ENCODE results near the gene TOX2.
A peak's percentile ranks its signal among the peaks of the same experiment; 100 is the strongest.

TOX2 gene

GRCh38 chr20:44065401-44066340 is 151.0 kb downstream of the TOX2 start:
- no peak for DNase-seq

GRCh38 chr20:44066645-44067606 is 152.3 kb downstream of the TOX2 start:
- DNase-seq = no peak

GRCh38 chr20:44067650-44068081 is 153.0 kb downstream of the TOX2 start:
- no peak for DNase-seq

- DNase-seq = no peak
Observed at GRCh38 chr20:44068316-44069201, 153.9 kb downstream of the TOX2 start.

- DNase-seq = peak; percentile 71
Observed at GRCh38 chr20:44069203-44070011, 154.8 kb downstream of the TOX2 start.

GRCh38 chr20:44070139-44070900 is 155.7 kb downstream of the TOX2 start:
- DNase-seq = peak; percentile 10

- DNase-seq = no peak
Observed at GRCh38 chr20:44071057-44071456, 156.4 kb downstream of the TOX2 start.

GRCh38 chr20:44071526-44072111 is 157.0 kb downstream of the TOX2 start:
- DNase-seq = no peak

- no peak for DNase-seq
Observed at GRCh38 chr20:44072384-44072783, 157.7 kb downstream of the TOX2 start.

- DNase-seq = no peak
Observed at GRCh38 chr20:44073011-44073674, 158.5 kb downstream of the TOX2 start.

GRCh38 chr20:44073675-44074071 is 159.0 kb downstream of the TOX2 start:
- no peak for DNase-seq

GRCh38 chr20:44074252-44075151 is 159.8 kb downstream of the TOX2 start:
- DNase-seq = no peak

- DNase-seq = no peak
Observed at GRCh38 chr20:44075191-44075949, 160.7 kb downstream of the TOX2 start.

GRCh38 chr20:44075950-44076232 is 161.2 kb downstream of the TOX2 start:
- DNase-seq = no peak

GRCh38 chr20:44079291-44079690 is 164.6 kb downstream of the TOX2 start:
- no peak for DNase-seq

- DNase-seq = no peak
Observed at GRCh38 chr20:44080064-44080463, 165.4 kb downstream of the TOX2 start.

- peak; percentile 81 for DNase-seq
Observed at GRCh38 chr20:44080646-44081267, 166.1 kb downstream of the TOX2 start.

- no peak for DNase-seq
Observed at GRCh38 chr20:44081476-44081875, 166.8 kb downstream of the TOX2 start.

Measured in activated CD4-positive, alpha-beta T cell treated with anti-CD3 and anti-CD28 coated beads, Interleukin-2, amount 50 U/mL, for 16 hours (primary cell).